Stimulated activated CD8-positive, alpha-beta memory T cell treated with anti-CD3 and anti-CD28 coated beads, Interleukin-12 subunit alpha, Interleukin-12 subunit beta, amount 100 ng/mL, for 24 hours (primary cell): ENCODE measurements around the gene COX17.

Experiments
- DNase-seq: peaks from one replicate; pipeline ENCODE4 v3.0.0-alpha.2; 2020; ENCODE audit errors: extremely low read depth

The COX17 gene

GRCh38 chr3:119645813-119646212 is 31.4 kb downstream of the COX17 start:
- DNase-seq: no peak

- DNase-seq: no peak
Measured at GRCh38 chr3:119644481-119644880, 32.7 kb downstream of the COX17 start.

GRCh38 chr3:119643528-119643927 is 33.7 kb downstream of the COX17 start:
- DNase-seq: no peak

- DNase-seq: no peak
Measured at GRCh38 chr3:119642746-119643473, 34.3 kb downstream of the COX17 start.

GRCh38 chr3:119641416-119641815 is 35.8 kb downstream of the COX17 start:
- no peak for DNase-seq

- DNase-seq: no peak
Measured at GRCh38 chr3:119639494-119640350, 37.5 kb downstream of the COX17 start.

GRCh38 chr3:119637679-119638477 is 39.3 kb downstream of the COX17 start:
- no peak for DNase-seq

- DNase-seq: no peak
Measured at GRCh38 chr3:119636891-119637611, 40.2 kb downstream of the COX17 start.

GRCh38 chr3:119636249-119636648 is 41.0 kb downstream of the COX17 start:
- no peak for DNase-seq

- DNase-seq: no peak
Measured at GRCh38 chr3:119635719-119636118, 41.5 kb downstream of the COX17 start.

GRCh38 chr3:119632829-119633228 is 44.4 kb downstream of the COX17 start:
- DNase-seq: no peak

GRCh38 chr3:119632216-119632615 is 45.0 kb downstream of the COX17 start:
- DNase-seq: no peak

- no peak for DNase-seq
Measured at GRCh38 chr3:119631516-119631915, 45.7 kb downstream of the COX17 start.

GRCh38 chr3:119630880-119631329 is 46.3 kb downstream of the COX17 start:
- DNase-seq: no peak

GRCh38 chr3:119630128-119630879 is 46.9 kb downstream of the COX17 start:
- no peak for DNase-seq

GRCh38 chr3:119628816-119629445 is 48.3 kb downstream of the COX17 start:
- DNase-seq: no peak

GRCh38 chr3:119628390-119628789 is 48.8 kb downstream of the COX17 start:
- DNase-seq: no peak

GRCh38 chr3:119627461-119627860 is 49.7 kb downstream of the COX17 start:
- DNase-seq: no peak

- no peak for DNase-seq
Measured at GRCh38 chr3:119626196-119626595, 51.0 kb downstream of the COX17 start.

GRCh38 chr3:119625451-119626153 is 51.6 kb downstream of the COX17 start:
- DNase-seq: no peak
